Suprapubic skin (tissue), 4 donors: ENCODE data around the gene VSTM2B. TPM values are rescaled to one million over a fixed set of nuclear protein-coding genes. Genes with fewer than 3 reads are reported as not detected.

Experiments used
- DNase-seq, 2 donors: peaks; one replicate each; pipeline ENCODE4 v3.0.0-alpha.2; 2019; ENCODE audit warnings: low spot score in 2 of 2
- H3K27ac ChIP-seq: fragments of 200-600 bp; sonication (generic); one replicate; pipeline ENCODE4 v1.5.1; 2019
- H3K27me3 ChIP-seq: fragments of 200-600 bp; sonication (generic); one replicate; pipeline ENCODE4 v1.5.1; 2019
- H3K36me3 ChIP-seq: fragments of 200-600 bp; sonication (generic); one replicate; pipeline ENCODE4 v1.5.1; 2019
- H3K4me1 ChIP-seq: fragments of 200-600 bp; sonication (generic); one replicate; pipeline ENCODE4 v1.5.1; 2019
- H3K4me3 ChIP-seq: fragments of 200-600 bp; sonication (generic); one replicate; pipeline ENCODE4 v1.5.1; 2019; ENCODE audit warnings: mild to moderate bottlenecking
- H3K9me3 ChIP-seq: fragments of 200-600 bp; sonication (generic); one replicate; pipeline ENCODE4 v1.5.1; 2019
- EP300 ChIP-seq: sonication (generic); formaldehyde crosslinking; IDR thresholded peaks from one replicate; pipeline ENCODE4 v1.6.1; 2017; ENCODE audit warnings: antibody characterized with exemption
- POLR2A ChIP-seq, 2 donors: fragments of 450-650 bp; IDR thresholded peaks; one replicate each; pipeline ENCODE4 v1.6.1; 2017; ENCODE audit warnings: antibody characterized with exemption in 2 of 2, mild to moderate bottlenecking in 2 of 2, moderate library complexity in 2 of 2
- POLR2AphosphoS5 ChIP-seq, 3 donors: sonication (generic); formaldehyde crosslinking; IDR thresholded peaks; one replicate each; pipeline ENCODE4 v1.6.1; 2017; ENCODE audit warnings: antibody characterized with exemption in 3 of 3
- WGBS: methylation state at CpG from one replicate; pipeline ENCODE4 v1.1.5; 2018; 5-methylcytosine and 5-hydroxymethylcytosine counted together
- total RNA-seq, 4 donors: library from RNA; depleted of rRNA; stranded (reverse); fragments of >200 nt; gene quantifications; one replicate each; pipeline ENCODE4 v1.1.0, GENCODE V29; 2016
- TF ChIP-seq, protein P1 (sequence below), 2 donors: fragments of 200-600 bp in 1 of 2; fragments of 450-650 bp in 1 of 2; sonication (generic) in 1 of 2; IDR thresholded peaks; one replicate each; pipeline ENCODE4 v1.5.1; 2016 to 2019; ENCODE audit warnings: antibody characterized with exemption in 2 of 2, mild to moderate bottlenecking in 1 of 2, moderate library complexity in 1 of 2

Gene VSTM2B
- total RNA-seq, 4 donors from 2014 or later, result not detected

DNA sequence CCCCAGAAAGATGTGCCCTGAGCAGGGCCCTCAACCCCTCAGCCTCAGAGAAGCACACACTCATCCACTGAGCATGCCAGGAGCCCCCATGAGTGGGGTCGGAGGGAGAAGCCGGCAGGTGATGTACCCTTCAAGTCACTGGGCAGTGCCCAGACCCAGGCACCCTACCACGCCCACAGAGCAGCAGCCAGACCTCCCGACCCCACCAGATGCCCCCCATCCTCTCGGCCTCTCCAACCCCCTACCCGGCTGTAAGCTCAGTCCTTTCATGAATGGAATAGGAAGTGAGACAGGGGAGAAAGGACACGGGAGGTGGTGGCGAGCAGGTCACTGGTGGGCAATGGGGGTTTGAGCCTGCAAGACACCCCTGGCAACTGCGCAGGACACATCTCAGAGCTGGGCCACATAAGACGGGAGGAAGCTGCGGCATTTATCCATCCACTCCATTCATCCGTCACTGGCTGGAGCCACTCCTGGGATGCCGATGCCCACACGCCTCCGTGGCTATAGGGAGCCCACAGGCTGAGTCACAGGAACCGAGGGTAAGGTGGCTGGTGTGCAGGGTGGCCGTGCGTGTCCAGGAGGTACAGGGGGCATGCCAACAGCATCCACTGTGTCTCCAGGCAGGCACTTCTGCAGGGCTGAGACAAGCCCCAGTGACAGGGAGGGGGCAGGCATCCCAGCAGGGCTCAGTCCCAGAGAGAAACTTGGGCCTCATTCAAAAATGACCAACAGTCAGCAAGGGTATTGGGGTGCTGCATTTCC, 23.8 kb upstream of the VSTM2B start:
- H3K27ac ChIP-seq, result no peak overlapping the region
- peaks cover 8% of the 10 kb centered on the region for H3K4me1 ChIP-seq
- no peaks in the 10 kb centered on the region for H3K9me3 ChIP-seq
- TF ChIP-seq, protein P1, sequence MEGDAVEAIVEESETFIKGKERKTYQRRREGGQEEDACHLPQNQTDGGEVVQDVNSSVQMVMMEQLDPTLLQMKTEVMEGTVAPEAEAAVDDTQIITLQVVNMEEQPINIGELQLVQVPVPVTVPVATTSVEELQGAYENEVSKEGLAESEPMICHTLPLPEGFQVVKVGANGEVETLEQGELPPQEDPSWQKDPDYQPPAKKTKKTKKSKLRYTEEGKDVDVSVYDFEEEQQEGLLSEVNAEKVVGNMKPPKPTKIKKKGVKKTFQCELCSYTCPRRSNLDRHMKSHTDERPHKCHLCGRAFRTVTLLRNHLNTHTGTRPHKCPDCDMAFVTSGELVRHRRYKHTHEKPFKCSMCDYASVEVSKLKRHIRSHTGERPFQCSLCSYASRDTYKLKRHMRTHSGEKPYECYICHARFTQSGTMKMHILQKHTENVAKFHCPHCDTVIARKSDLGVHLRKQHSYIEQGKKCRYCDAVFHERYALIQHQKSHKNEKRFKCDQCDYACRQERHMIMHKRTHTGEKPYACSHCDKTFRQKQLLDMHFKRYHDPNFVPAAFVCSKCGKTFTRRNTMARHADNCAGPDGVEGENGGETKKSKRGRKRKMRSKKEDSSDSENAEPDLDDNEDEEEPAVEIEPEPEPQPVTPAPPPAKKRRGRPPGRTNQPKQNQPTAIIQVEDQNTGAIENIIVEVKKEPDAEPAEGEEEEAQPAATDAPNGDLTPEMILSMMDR (IDR thresholded peaks at IDR 0.05), result no peak
- TF ChIP-seq EP300 (no peak), POLR2AphosphoS5 (IDR thresholded peaks at IDR 0.05) (no peak), POLR2A (IDR thresholded peaks at IDR 0.05) (no peak)
- H3K36me3 ChIP-seq, result no peaks in the 10 kb centered on the region
- H3K4me3 ChIP-seq, result no peak overlapping the region
- WGBS, result 85% methylated on average over 13 of the region's 18 CpGs
- DNase-seq, result no peak
- H3K27me3 ChIP-seq, result no peaks in the 10 kb centered on the region

DNA sequence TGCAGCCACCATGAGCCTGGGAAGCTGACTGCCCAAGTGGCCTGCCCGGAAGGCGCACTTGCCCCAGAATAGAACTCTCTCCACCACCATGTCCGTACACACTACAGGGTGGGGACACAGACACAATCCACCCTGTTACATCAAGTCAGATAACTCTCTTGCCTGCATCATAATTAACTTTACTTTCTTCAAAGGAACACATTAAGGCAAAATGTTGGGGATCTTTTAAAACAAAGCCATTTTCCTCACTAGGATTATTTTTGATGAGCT, 23.3 kb upstream of the VSTM2B start:
- WGBS, result 76% methylated on average over 3 of the region's 3 CpGs
- TF ChIP-seq EP300 (no peak), POLR2AphosphoS5 (IDR thresholded peaks at IDR 0.05) (no peak), POLR2A (IDR thresholded peaks at IDR 0.05) (no peak)
- TF ChIP-seq, protein P1 (IDR thresholded peaks at IDR 0.05), result no peak
- peaks cover 4% of the 10 kb centered on the region for H3K27me3 ChIP-seq
- no peak overlapping the region for H3K27ac ChIP-seq
- no peaks in the 10 kb centered on the region for H3K9me3 ChIP-seq
- no peaks in the 10 kb centered on the region for H3K36me3 ChIP-seq
- no peak overlapping the region for H3K4me3 ChIP-seq
- H3K4me1 ChIP-seq, result peaks cover 8% of the 10 kb centered on the region
- no peak for DNase-seq

GRCh38 chr19:29503140-29503758, 22.5 kb upstream of the VSTM2B start:
- DNase-seq, result no peak
- no peak overlapping the region for H3K4me3 ChIP-seq
- H3K27me3 ChIP-seq, result peaks cover 5% of the 10 kb centered on the region
- TF ChIP-seq EP300 (no peak), POLR2AphosphoS5 (IDR thresholded peaks at IDR 0.05) (no peak), POLR2A (IDR thresholded peaks at IDR 0.05) (no peak)
- TF ChIP-seq, protein P1 (IDR thresholded peaks at IDR 0.05), result no peak
- H3K36me3 ChIP-seq, result no peaks in the 10 kb centered on the region
- no peaks in the 10 kb centered on the region for H3K9me3 ChIP-seq
- no peak overlapping the region for H3K27ac ChIP-seq
- peaks cover 8% of the 10 kb centered on the region for H3K4me1 ChIP-seq
- 53% methylated on average over 12 of the region's 12 CpGs for WGBS

GRCh38 chr19:29503785-29504184, 22.0 kb upstream of the VSTM2B start:
- TF ChIP-seq, protein P1 (IDR thresholded peaks at IDR 0.05), result no peak
- no peak for TF ChIP-seq POLR2A (IDR thresholded peaks at IDR 0.05)
- no peak for TF ChIP-seq POLR2AphosphoS5 (IDR thresholded peaks at IDR 0.05)
- no peak for TF ChIP-seq EP300
- 83% methylated on average over 10 of the region's 10 CpGs for WGBS
- H3K4me1 ChIP-seq, result peaks cover 8% of the 10 kb centered on the region

GRCh38 chr19:29504454-29504853, 21.3 kb upstream of the VSTM2B start:
- Histone ChIP-seq H3K4me1 (peaks cover 8% of the 10 kb centered on the region), H3K36me3 (no peaks in the 10 kb centered on the region), H3K27ac (no peak overlapping the region), H3K9me3 (no peaks in the 10 kb centered on the region), H3K4me3 (no peak overlapping the region), H3K27me3 (peaks cover 6% of the 10 kb centered on the region)
- 81% methylated on average over 8 of the region's 8 CpGs for WGBS
- TF ChIP-seq POLR2A (IDR thresholded peaks at IDR 0.05) (no peak), EP300 (no peak), POLR2AphosphoS5 (IDR thresholded peaks at IDR 0.05) (no peak)
- TF ChIP-seq, protein P1 (IDR thresholded peaks at IDR 0.05), result no peak
- no peak for DNase-seq

More at GRCh38 chr19:29503785-29504184, 22.0 kb upstream of the VSTM2B start:
- peaks cover 5% of the 10 kb centered on the region for H3K27me3 ChIP-seq
- no peak overlapping the region for H3K4me3 ChIP-seq
- no peaks in the 10 kb centered on the region for H3K36me3 ChIP-seq
- no peaks in the 10 kb centered on the region for H3K9me3 ChIP-seq
- no peak for DNase-seq
- no peak overlapping the region for H3K27ac ChIP-seq
